Keratinocyte (primary cell): Measurements from ENCODE around the gene MAN2A2. TPM values are rescaled to one million over a fixed set of nuclear protein-coding genes. Genes with fewer than 3 reads are reported as not detected.

Experiments used
- DNase-seq: peaks from one replicate; pipeline ENCODE4 v3.0.0-alpha.2; 2011; ENCODE audit warnings: low read depth, missing footprints, low spot score
- FAIRE-seq: peaks from 2 replicates; lab custom pipeline; 2011; peaks lifted over from hg19 to GRCh38; lab: Jason Lieb, UNC
- H2AFZ ChIP-seq: 2 replicates; pipeline ENCODE4 v1.6.0; 2012; ENCODE audit warnings: low read length, control low read depth, inconsistent platforms; ENCODE audit not compliant: control insufficient read depth
- H3K27ac ChIP-seq: 2 replicates; pipeline ENCODE4 v1.5.1; 2011; ENCODE audit warnings: low read length; ENCODE audit not compliant: control insufficient read depth, insufficient read depth
- H3K27me3 ChIP-seq: 3 replicates; pipeline ENCODE4 v1.6.0; 2011; ENCODE audit warnings: low read length; ENCODE audit not compliant: control insufficient read depth, insufficient read depth; ENCODE audit errors: extremely low read depth
- H3K36me3 ChIP-seq, 2 experiments: 2 replicates in 1 of 2; 3 replicates in 1 of 2; pipeline ENCODE4 v1.5.1; 2011; ENCODE audit warnings: low read length in 2 of 2, mild to moderate bottlenecking in 1 of 2; ENCODE audit not compliant: control insufficient read depth in 2 of 2, insufficient read depth in 2 of 2; ENCODE audit errors: extremely low read depth in 1 of 2
- H3K4me1 ChIP-seq: 3 replicates; pipeline ENCODE4 v1.5.1; 2011; ENCODE audit warnings: low read length; ENCODE audit not compliant: control insufficient read depth, insufficient read depth; ENCODE audit errors: extremely low read depth
- H3K4me2 ChIP-seq: 3 replicates; pipeline ENCODE4 v1.6.0; 2011; ENCODE audit warnings: low read depth, low read length; ENCODE audit not compliant: control insufficient read depth, insufficient read depth; ENCODE audit errors: extremely low read depth
- H3K4me3 ChIP-seq, 3 experiments: fragments of 200-600 bp in 1 of 3; sonication (generic) in 1 of 3; 2 replicates in 2 of 3; 3 replicates in 1 of 3; pipeline ENCODE4 v1.5.1; 2011 to 2016; ENCODE audit warnings: low read length in 3 of 3, mild to moderate bottlenecking in 3 of 3, control low read depth in 2 of 3, inconsistent platforms in 1 of 3, low read depth in 1 of 3, mixed read lengths in 1 of 3, mixed run types in 1 of 3, moderate library complexity in 1 of 3; ENCODE audit not compliant: control insufficient read depth in 2 of 3, insufficient read depth in 2 of 3; ENCODE audit errors: extremely low read depth in 1 of 3
- H3K79me2 ChIP-seq: 2 replicates; pipeline ENCODE4 v1.6.0; 2012; ENCODE audit warnings: low read length; ENCODE audit not compliant: control insufficient read depth, insufficient read depth
- H3K9ac ChIP-seq: 3 replicates; pipeline ENCODE4 v1.6.0; 2011; ENCODE audit warnings: low read length; ENCODE audit not compliant: control insufficient read depth, insufficient read depth; ENCODE audit errors: extremely low read depth
- H3K9me1 ChIP-seq: 3 replicates; pipeline ENCODE4 v1.6.0; 2011; ENCODE audit warnings: low read length; ENCODE audit not compliant: control insufficient read depth, insufficient read depth; ENCODE audit errors: extremely low read depth
- H3K9me3 ChIP-seq: 2 replicates; pipeline ENCODE4 v1.5.1; 2012; ENCODE audit warnings: low read depth, low read length; ENCODE audit not compliant: control insufficient read depth
- H4K20me1 ChIP-seq: 3 replicates; pipeline ENCODE4 v1.6.0; 2011; ENCODE audit warnings: low read length; ENCODE audit not compliant: control insufficient read depth, insufficient read depth; ENCODE audit errors: extremely low read depth
- CTCF ChIP-seq, 3 experiments: IDR thresholded peaks in 1 of 3; conservative IDR thresholded peaks in 1 of 3; optimal IDR thresholded peaks in 1 of 3; 2 replicates in 2 of 3; 3 replicates in 1 of 3; pipeline versions ENCODE3 to v1.5.1; 2011; ENCODE audit warnings: low read length in 3 of 3, mild to moderate bottlenecking in 3 of 3, moderate library complexity in 2 of 3, control low read depth in 1 of 3, inconsistent platforms in 1 of 3; ENCODE audit not compliant: insufficient read depth in 2 of 3; ENCODE audit errors: extremely low read depth in 1 of 3
- EZH2 ChIP-seq: IDR thresholded peaks from one replicate; pipeline ENCODE4 v1.6.1; 2012; ENCODE audit warnings: inconsistent platforms, mild to moderate bottlenecking, low read length, moderate library complexity
- dilution Hi-C: fragments of 300-500 bp; cut with MboI; formaldehyde crosslinking; loops from one replicate; pipeline ENCODE4 v1.7.0; 2020; ENCODE audit warnings: low sequenced_read_pairs; ENCODE audit not compliant: extremely low pct_ligation_motif_present
- polyA plus RNA-seq, 5 experiments: library from polyadenylated mRNA; depleted of rRNA in 3 of 5; stranded (reverse) in 3 of 5; stranded (forward) in 1 of 5; unstranded in 1 of 5; fragments of >200 nt; gene quantifications; 1 replicate in 1 of 5; 2 replicates in 3 of 5; 3 replicates in 1 of 5; pipeline versions ENCODE4 v1.2.1 to v1.2.3, GENCODE V29; 2011 to 2012; ENCODE audit warnings: missing spikeins in 2 of 5, low read depth in 1 of 5, low replicate concordance in 1 of 5

The MAN2A2 gene
- polyA plus RNA-seq, 1 donor (not counting 4 experiments of a cell fraction or from before 2014, with no cell fraction given) = 6.6 TPM

GRCh38 chr15:90886291-90886614, 16.8 kb upstream of the MAN2A2 start:
- H3K79me2 ChIP-seq = no peaks in the 10 kb centered on the region
- DNase-seq = no peak
- no peak overlapping the region for H3K9ac ChIP-seq
- H3K9me1 ChIP-seq = no peaks in the 10 kb centered on the region
- dilution Hi-C loops = no loop called here
- no peaks in the 10 kb centered on the region for H4K20me1 ChIP-seq
- peaks cover 0 to 5% of the 10 kb centered on the region in 2 experiments for H3K36me3 ChIP-seq
- H3K27ac ChIP-seq = no peak overlapping the region
- no peak overlapping the region for H3K4me2 ChIP-seq
- H3K9me3 ChIP-seq = no peaks in the 10 kb centered on the region
- TF ChIP-seq EZH2 (no peak), CTCF (optimal IDR thresholded peaks at IDR 0.05 in 1 of 3, IDR thresholded peaks at IDR 0.05 in 1 of 3, conservative IDR thresholded peaks at IDR 0.05 in 1 of 3; ENCODE audit: extremely low read depth in 1 of 3, insufficient read depth in 2 of 3, low read length in 3 of 3) (no peak)
- FAIRE-seq = no peak
- no peak overlapping the region for H2AFZ ChIP-seq
- no peaks in the 10 kb centered on the region for H3K4me1 ChIP-seq
- no peaks in the 10 kb centered on the region for H3K27me3 ChIP-seq
- H3K4me3 ChIP-seq = no peak overlapping the region

GRCh38 chr15:90887037-90887481, 16.0 kb upstream of the MAN2A2 start:
- no peaks in the 10 kb centered on the region for H3K4me1 ChIP-seq
- H2AFZ ChIP-seq = no peak overlapping the region
- no peak overlapping the region for H3K4me2 ChIP-seq
- H3K27ac ChIP-seq = no peak overlapping the region
- H3K9me3 ChIP-seq = no peaks in the 10 kb centered on the region
- dilution Hi-C loops = no loop called here
- peaks cover 0 to 4% of the 10 kb centered on the region in 2 experiments for H3K36me3 ChIP-seq
- no peak overlapping the region for H3K9ac ChIP-seq
- H3K79me2 ChIP-seq = no peaks in the 10 kb centered on the region
- DNase-seq (no peak), FAIRE-seq (no peak)
- no peaks in the 10 kb centered on the region for H3K27me3 ChIP-seq
- no peaks in the 10 kb centered on the region for H3K9me1 ChIP-seq
- H3K4me3 ChIP-seq = no peak overlapping the region
- no peak for TF ChIP-seq CTCF (optimal IDR thresholded peaks at IDR 0.05 in 1 of 3, IDR thresholded peaks at IDR 0.05 in 1 of 3, conservative IDR thresholded peaks at IDR 0.05 in 1 of 3; ENCODE audit: extremely low read depth in 1 of 3, insufficient read depth in 2 of 3, low read length in 3 of 3)
- TF ChIP-seq EZH2 = no peak
- H4K20me1 ChIP-seq = no peaks in the 10 kb centered on the region
